Measurements from ENCODE around the gene ODC1. TPM values are rescaled to one million over a fixed set of nuclear protein-coding genes. Genes with fewer than 3 reads are reported as not detected.

ODC1 gene
- total RNA-seq, 6 donors from 2014 or later: 3.1 to 223 (median 46.0) TPM

DNA sequence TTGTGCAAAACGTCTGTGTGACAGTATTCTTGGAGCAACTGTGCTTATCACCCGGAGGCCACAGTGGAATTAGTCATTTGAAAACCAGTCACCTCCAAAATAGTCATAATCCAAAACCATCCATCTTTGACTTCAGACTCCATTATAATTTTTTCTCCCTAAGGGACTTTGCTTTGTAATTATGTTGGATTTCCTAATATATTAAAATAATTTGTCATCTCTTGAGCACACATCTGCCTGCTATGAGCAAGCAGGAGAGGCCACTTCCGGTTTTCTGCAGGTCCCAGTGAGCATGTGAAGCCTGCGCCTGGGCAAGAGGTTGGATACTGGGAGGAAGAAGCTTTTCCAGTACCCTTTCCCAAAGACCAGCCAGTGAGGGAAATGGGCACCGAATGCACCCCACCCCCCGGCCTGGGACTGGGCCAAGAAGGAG is 57.7 kb downstream of the ODC1 start:
- peak in 1 of 2 donors; percentile 22 for ATAC-seq (ENCODE audit: low FRiP score in 2 of 2)
- H3K4me1 ChIP-seq: peaks cover 66 to 89% (median 77%) of the 10 kb centered on the region in 4 donors

More for the DNA sequence above, 57.7 kb downstream of the ODC1 start:
- Histone ChIP-seq H3K4me3 (no peak overlapping the region), H3K27ac (peak overlapping the region; percentile 35 to 80 (median 66)), H3K27me3 (no peaks in the 10 kb centered on the region), H3K36me3 (peaks cover 0 to 6% (median 0%) of the 10 kb centered on the region in 4 donors), H3K9me3 (no peaks in the 10 kb centered on the region)
- 42 to 45% methylated on average over 4 to 6 of the region's 6 CpGs for WGBS, 2 donors
- no peak for DNase-seq
- TF ChIP-seq, protein P1, sequence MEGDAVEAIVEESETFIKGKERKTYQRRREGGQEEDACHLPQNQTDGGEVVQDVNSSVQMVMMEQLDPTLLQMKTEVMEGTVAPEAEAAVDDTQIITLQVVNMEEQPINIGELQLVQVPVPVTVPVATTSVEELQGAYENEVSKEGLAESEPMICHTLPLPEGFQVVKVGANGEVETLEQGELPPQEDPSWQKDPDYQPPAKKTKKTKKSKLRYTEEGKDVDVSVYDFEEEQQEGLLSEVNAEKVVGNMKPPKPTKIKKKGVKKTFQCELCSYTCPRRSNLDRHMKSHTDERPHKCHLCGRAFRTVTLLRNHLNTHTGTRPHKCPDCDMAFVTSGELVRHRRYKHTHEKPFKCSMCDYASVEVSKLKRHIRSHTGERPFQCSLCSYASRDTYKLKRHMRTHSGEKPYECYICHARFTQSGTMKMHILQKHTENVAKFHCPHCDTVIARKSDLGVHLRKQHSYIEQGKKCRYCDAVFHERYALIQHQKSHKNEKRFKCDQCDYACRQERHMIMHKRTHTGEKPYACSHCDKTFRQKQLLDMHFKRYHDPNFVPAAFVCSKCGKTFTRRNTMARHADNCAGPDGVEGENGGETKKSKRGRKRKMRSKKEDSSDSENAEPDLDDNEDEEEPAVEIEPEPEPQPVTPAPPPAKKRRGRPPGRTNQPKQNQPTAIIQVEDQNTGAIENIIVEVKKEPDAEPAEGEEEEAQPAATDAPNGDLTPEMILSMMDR (IDR thresholded peaks at IDR 0.05): no peak
- TF ChIP-seq POLR2AphosphoS5 (IDR thresholded peaks at IDR 0.05) (no peak), EP300 (IDR thresholded peaks at IDR 0.05) (no peak), POLR2A (IDR thresholded peaks at IDR 0.05) (no peak)

Small RNA genes lying within 50 kb of the gene (small RNA-seq; reads per million reads assigned to genes)
- 0.52 to 5.3 (median 1.0) reads per million in 4 donors for gene SNORA80B

Other genes starting within 250 kb of the ODC1 start
- gene HPCAL1, start 145.4 kb downstream of the ODC1 start, total RNA-seq: 100 to 1,000 TPM; 131 to 481 (median 261) TPM
- gene NOL10, start 241.6 kb upstream of the ODC1 start, total RNA-seq: 10 to 100 TPM; 12.7 to 25.2 (median 19.6) TPM

Measured in upper lobe of left lung (tissue), 6 donors.